Measurements from ENCODE around the gene P4HA1.

P4HA1 gene

GRCh38 chr10:73021050-73021449 lies 75.6 kb downstream of the P4HA1 start:
- TF ChIP-seq, protein P1, sequence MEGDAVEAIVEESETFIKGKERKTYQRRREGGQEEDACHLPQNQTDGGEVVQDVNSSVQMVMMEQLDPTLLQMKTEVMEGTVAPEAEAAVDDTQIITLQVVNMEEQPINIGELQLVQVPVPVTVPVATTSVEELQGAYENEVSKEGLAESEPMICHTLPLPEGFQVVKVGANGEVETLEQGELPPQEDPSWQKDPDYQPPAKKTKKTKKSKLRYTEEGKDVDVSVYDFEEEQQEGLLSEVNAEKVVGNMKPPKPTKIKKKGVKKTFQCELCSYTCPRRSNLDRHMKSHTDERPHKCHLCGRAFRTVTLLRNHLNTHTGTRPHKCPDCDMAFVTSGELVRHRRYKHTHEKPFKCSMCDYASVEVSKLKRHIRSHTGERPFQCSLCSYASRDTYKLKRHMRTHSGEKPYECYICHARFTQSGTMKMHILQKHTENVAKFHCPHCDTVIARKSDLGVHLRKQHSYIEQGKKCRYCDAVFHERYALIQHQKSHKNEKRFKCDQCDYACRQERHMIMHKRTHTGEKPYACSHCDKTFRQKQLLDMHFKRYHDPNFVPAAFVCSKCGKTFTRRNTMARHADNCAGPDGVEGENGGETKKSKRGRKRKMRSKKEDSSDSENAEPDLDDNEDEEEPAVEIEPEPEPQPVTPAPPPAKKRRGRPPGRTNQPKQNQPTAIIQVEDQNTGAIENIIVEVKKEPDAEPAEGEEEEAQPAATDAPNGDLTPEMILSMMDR (IDR thresholded peaks at IDR 0.05; ENCODE audit: low read depth, low read length, missing control alignments) = no peak
- DNase-seq = no peak
- Histone ChIP-seq H3K27ac (no peak overlapping the region), H3K4me3 (ENCODE audit: low read depth, low read length) (no peak overlapping the region), H3K36me3 (replicated peaks) (peaks cover 32% of the 10 kb centered on the region), H3K27me3 (replicated peaks) (no peaks in the 10 kb centered on the region)
- in situ Hi-C loops (cut with HindIII; ENCODE audit: low pct_ligation_motif_present, low sequenced_read_pairs) = no loop called here

- TF ChIP-seq, protein P1 (IDR thresholded peaks at IDR 0.05; ENCODE audit: low read depth, low read length, missing control alignments) = no peak
- no peak overlapping the region for H3K4me3 ChIP-seq (ENCODE audit: low read depth, low read length)
- H3K36me3 ChIP-seq (replicated peaks) = peaks cover 39% of the 10 kb centered on the region
- DNase-seq = no peak
- no peak overlapping the region for H3K27ac ChIP-seq
- in situ Hi-C loops (cut with HindIII; ENCODE audit: low pct_ligation_motif_present, low sequenced_read_pairs) = no loop called here
- no peaks in the 10 kb centered on the region for H3K27me3 ChIP-seq (replicated peaks)
Observed at GRCh38 chr10:73019100-73019499, 77.6 kb downstream of the P4HA1 start.

- Histone ChIP-seq H3K27ac (no peak overlapping the region), H3K27me3 (replicated peaks) (no peaks in the 10 kb centered on the region), H3K36me3 (replicated peaks) (peaks cover 41% of the 10 kb centered on the region), H3K4me3 (ENCODE audit: low read depth, low read length) (no peak overlapping the region)
- DNase-seq = no peak
- in situ Hi-C loops (cut with HindIII; ENCODE audit: low pct_ligation_motif_present, low sequenced_read_pairs) = no loop called here
- TF ChIP-seq, protein P1 (IDR thresholded peaks at IDR 0.05; ENCODE audit: low read depth, low read length, missing control alignments) = no peak
Observed at GRCh38 chr10:73018632-73019031, 78.0 kb downstream of the P4HA1 start.

GRCh38 chr10:73017955-73018480 lies 78.6 kb downstream of the P4HA1 start:
- no peaks in the 10 kb centered on the region for H3K27me3 ChIP-seq (replicated peaks)
- H3K36me3 ChIP-seq (replicated peaks) = peaks cover 46% of the 10 kb centered on the region
- in situ Hi-C loops (cut with HindIII; ENCODE audit: low pct_ligation_motif_present, low sequenced_read_pairs) = no loop called here
- no peak overlapping the region for H3K27ac ChIP-seq
- TF ChIP-seq, protein P1 (IDR thresholded peaks at IDR 0.05; ENCODE audit: low read depth, low read length, missing control alignments) = no peak
- DNase-seq = no peak
- no peak overlapping the region for H3K4me3 ChIP-seq (ENCODE audit: low read depth, low read length)

GRCh38 chr10:73015779-73016178 lies 80.9 kb downstream of the P4HA1 start:
- no peak overlapping the region for H3K27ac ChIP-seq
- no peaks in the 10 kb centered on the region for H3K27me3 ChIP-seq (replicated peaks)
- no peak for DNase-seq
- H3K4me3 ChIP-seq (ENCODE audit: low read depth, low read length) = no peak overlapping the region
- in situ Hi-C loops (cut with HindIII; ENCODE audit: low pct_ligation_motif_present, low sequenced_read_pairs) = no loop called here
- TF ChIP-seq, protein P1 (IDR thresholded peaks at IDR 0.05; ENCODE audit: low read depth, low read length, missing control alignments) = no peak
- peaks cover 44% of the 10 kb centered on the region for H3K36me3 ChIP-seq (replicated peaks)

DNA sequence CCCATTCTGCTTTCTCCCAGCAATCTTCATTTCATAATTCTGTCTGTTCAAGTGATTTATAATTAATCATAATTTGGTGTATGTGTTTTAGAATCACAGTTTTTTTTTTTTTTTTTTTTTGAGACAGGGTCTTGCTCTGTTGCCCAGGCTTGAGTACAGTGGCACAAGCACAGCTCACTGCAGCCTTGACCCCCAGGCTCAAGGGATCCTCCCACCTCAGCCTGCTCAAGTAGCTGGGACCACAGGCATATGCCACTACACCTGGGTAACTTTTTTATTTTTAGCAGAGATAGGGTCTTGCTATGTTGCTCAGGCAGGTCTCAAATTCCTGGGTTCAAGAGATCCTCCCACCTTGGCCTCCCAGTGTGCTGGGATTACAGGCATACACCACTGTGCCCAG lies 92.8 kb downstream of the P4HA1 start:
- no peak for DNase-seq
- H3K27ac ChIP-seq = no peak overlapping the region
- H3K27me3 ChIP-seq (replicated peaks) = no peaks in the 10 kb centered on the region
- TF ChIP-seq, protein P1 (IDR thresholded peaks at IDR 0.05; ENCODE audit: low read depth, low read length, missing control alignments) = no peak
- peaks cover 36% of the 10 kb centered on the region for H3K36me3 ChIP-seq (replicated peaks)
- in situ Hi-C loops (cut with HindIII; ENCODE audit: low pct_ligation_motif_present, low sequenced_read_pairs) = no loop called here
- H3K4me3 ChIP-seq (ENCODE audit: low read depth, low read length) = no peak overlapping the region

Measured in brain microvascular endothelial cell (primary cell).